C4-2B (cell line): ENCODE measurements around the gene UBTD2.

ENCODE experiments used
- CTCF ChIP-seq: fragments of 450-650 bp; conservative IDR thresholded peaks from 2 replicates; pipeline ENCODE4 v1.5.1; 2017; ENCODE audit warnings: mild to moderate bottlenecking
- ZFX ChIP-seq: fragments of 450-650 bp; IDR thresholded peaks from 2 replicates; pipeline ENCODE4 v1.6.1; 2017

DNA sequence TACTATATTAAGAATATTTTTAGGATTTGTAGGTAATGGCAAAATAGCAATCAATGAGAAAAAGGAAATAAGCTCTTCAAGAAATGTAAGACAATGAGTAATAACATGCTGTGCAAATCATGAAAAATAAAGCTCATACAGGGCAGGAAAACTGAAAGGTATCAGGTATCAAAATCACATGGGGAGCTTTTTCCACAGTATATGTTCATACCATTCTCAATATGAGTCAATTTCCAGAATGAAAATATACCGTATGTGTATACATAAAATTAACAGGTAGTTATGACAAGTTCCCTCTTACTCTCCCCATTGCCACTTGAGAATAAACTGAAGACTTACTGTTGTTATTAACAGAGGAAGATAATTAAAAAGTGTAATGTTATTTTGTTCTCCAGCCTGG is 53.7 kb downstream of the UBTD2 start:
- no peak for TF ChIP-seq CTCF
- no peak for TF ChIP-seq ZFX
